ENCODE results near the gene TMBIM4.
"Not testable (repeated sequence)": the region's sequence is repeated elsewhere in the genome, so short reads cannot be mapped to it uniquely, and the experiment has no call there.

TMBIM4 gene

GRCh38 chr12:66184822-66185221 is 15.0 kb upstream of the TMBIM4 start:
- not testable (repeated sequence) for DNase-seq

GRCh38 chr12:66182956-66183355 is 13.2 kb upstream of the TMBIM4 start:
- no peak for DNase-seq

- DNase-seq: peak in 2 of 4 experiments; percentile 22 to 43
Observed at GRCh38 chr12:66176105-66176900, 6.5 kb upstream of the TMBIM4 start.

- DNase-seq: not testable (repeated sequence)
Observed at GRCh38 chr12:66174391-66175325, 4.9 kb upstream of the TMBIM4 start.

DNA sequence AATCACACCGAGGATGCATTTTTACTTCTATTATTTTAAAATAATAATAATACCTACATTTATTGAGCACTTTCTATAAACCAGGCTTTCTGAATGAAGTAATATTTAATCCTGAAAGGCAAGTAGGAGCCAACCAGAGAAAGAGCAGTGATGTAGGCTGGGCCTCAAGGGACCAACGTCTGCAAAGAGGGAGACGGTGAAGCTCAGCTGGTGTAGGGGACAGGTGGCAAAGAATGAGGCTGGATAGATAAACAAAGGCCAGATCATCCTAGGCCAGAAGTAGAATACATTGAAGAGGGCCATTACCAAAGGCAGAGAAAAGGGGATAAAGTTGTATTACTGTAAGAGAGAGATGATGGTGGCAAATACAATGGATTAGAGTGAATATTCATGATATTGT is 810 bp upstream of the TMBIM4 start:
- no peak for DNase-seq

DNA sequence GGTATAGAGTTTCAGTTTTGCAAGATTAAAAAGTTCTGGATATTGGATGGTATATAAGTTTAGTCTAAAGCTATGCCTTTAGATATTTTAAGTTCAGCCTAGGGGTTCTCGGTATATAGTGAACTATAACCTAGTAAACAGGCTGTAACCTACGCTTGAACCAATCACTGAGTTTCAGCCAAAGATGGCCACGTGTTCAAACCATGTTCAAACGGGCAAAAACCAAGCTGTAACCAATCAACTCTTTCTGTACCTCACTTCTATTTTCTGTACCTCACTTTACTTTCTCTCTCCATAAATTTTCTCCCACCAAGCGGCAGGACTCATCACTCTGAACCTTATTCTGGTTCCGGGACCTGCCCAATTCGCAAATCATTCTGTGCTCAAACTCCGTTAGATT is 1.4 kb downstream of the TMBIM4 start:
- no peak for DNase-seq

DNA sequence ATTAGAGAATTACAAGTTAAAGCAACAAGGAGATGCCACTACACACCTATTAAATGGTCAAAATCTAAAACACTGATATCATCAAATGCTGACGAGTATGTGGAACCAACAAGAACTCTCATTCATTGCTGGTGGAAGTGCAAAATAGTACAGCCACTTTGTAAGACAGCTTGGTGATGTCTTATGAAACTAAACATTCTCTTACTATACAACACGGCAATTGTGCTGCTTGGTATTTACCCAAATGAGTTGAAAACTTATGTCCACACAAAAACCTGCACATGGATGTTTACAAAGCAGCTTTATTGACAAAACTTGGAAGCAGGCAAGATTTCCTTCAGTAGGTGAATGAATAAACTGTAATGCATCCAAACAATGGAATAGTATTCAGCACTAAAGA is 3.2 kb downstream of the TMBIM4 start:
- DNase-seq: no peak

GRCh38 chr12:66165141-66165540 is 4.7 kb downstream of the TMBIM4 start:
- no peak for DNase-seq

GRCh38 chr12:66164349-66164821 is 5.4 kb downstream of the TMBIM4 start:
- DNase-seq: no peak

- DNase-seq: peak in 3 of 4 experiments; percentile 10 to 33 (median 13)
Observed at GRCh38 chr12:66163289-66163688, 6.5 kb downstream of the TMBIM4 start.

GRCh38 chr12:66162701-66163100 is 7.1 kb downstream of the TMBIM4 start:
- no peak for DNase-seq

GRCh38 chr12:66160704-66161103 is 9.1 kb downstream of the TMBIM4 start:
- DNase-seq: no peak

- peak; percentile 47 to 76 (median 70) for DNase-seq
Observed at GRCh38 chr12:66159123-66159522, 10.7 kb downstream of the TMBIM4 start.

GRCh38 chr12:66156654-66157053 is 13.1 kb downstream of the TMBIM4 start:
- no peak for DNase-seq

DNA sequence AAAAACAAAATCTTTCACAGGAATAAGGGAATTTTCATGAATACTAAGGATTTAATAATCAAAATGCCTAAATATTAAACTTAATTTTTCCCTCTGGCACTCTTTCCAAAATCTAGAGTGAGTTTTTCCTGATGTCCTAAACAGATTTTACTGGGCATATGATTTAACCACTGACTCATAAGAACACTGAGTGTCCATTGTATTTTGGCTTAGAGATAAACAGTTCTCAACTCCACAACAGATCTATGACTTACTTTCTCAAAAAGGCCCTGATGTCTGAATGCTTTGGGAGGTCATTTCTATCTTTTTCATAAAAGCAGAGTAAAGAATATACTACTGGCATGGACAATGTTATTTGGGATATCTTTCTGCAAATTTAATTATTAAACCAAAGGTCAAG is 15.0 kb downstream of the TMBIM4 start:
- no peak for DNase-seq

DNA sequence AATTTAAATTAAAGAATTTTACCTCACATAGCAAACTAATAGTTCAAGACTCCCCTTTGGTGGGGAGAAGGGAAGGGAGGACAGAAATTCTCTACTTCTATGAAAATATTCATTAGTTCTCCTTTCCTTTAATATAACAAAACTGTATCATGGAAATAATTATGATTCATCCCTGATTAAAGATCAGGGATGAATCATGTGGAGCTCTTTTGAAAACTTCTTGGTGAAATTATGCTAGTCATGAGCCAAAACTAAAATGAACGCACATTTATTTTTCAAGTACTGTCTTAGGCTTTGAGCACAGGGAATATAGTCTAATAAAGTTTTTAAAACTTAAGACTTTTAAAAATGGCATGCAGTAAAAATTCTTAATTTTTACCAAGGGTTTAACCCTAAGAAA is 17.1 kb downstream of the TMBIM4 start:
- DNase-seq: peak in 2 of 4 experiments; percentile 28 to 40

GRCh38 chr12:66149702-66150398 is 19.9 kb downstream of the TMBIM4 start:
- DNase-seq: peak; percentile 78 to 93 (median 85)

GRCh38 chr12:66144791-66145754 is 24.7 kb downstream of the TMBIM4 start:
- peak; percentile 60 to 78 (median 70) for DNase-seq

- DNase-seq: no peak
Observed at GRCh38 chr12:66143868-66144267, 25.9 kb downstream of the TMBIM4 start.

DNA sequence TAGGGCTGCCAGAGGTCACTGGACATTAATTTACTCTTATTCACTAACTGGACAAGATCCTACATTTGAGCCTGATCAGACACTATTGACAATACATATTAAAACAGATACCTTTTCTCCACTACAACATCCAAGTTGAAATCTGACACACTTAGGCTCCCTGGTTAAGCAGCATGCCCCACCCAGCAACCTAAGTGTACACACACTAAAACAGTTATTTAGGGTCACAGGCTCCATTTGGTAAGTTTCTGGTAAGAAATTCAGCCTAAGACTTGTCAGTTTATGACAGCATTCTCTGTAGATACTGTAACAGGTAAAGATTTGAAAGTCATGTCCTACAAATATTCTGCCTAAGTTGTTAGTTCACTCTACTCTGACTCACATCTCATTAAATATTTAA is 27.0 kb downstream of the TMBIM4 start:
- no peak for DNase-seq

GRCh38 chr12:66141299-66141698 is 28.5 kb downstream of the TMBIM4 start:
- DNase-seq: no peak

Measured in suppressor macrophage (primary cell).